Coronary artery (tissue), 2 donors: Measurements from ENCODE around the gene PISD.
"Not testable (repeated sequence)": the region's sequence is repeated elsewhere in the genome, so short reads cannot be mapped to it uniquely, and the experiment has no call there.

ENCODE experiments used
- DNase-seq: peaks from one replicate; pipeline ENCODE4 v3.0.0-alpha.2; 2017; ENCODE audit warnings: low spot score
- H3K27ac ChIP-seq, 2 donors: fragments of 200-600 bp; sonication (generic); one replicate each; pipeline ENCODE4 v1.5.1; 2016 to 2019
- H3K4me3 ChIP-seq: fragments of 200-600 bp; sonication (generic); 2 replicates; pipeline ENCODE4 v1.5.1; 2016; ENCODE audit warnings: mild to moderate bottlenecking, moderate library complexity
- TF ChIP-seq, protein P1 (sequence below): fragments of 200-600 bp; sonication (generic); IDR thresholded peaks from one replicate; pipeline ENCODE4 v1.5.1; 2019; ENCODE audit warnings: antibody characterized with exemption

Gene PISD

DNA sequence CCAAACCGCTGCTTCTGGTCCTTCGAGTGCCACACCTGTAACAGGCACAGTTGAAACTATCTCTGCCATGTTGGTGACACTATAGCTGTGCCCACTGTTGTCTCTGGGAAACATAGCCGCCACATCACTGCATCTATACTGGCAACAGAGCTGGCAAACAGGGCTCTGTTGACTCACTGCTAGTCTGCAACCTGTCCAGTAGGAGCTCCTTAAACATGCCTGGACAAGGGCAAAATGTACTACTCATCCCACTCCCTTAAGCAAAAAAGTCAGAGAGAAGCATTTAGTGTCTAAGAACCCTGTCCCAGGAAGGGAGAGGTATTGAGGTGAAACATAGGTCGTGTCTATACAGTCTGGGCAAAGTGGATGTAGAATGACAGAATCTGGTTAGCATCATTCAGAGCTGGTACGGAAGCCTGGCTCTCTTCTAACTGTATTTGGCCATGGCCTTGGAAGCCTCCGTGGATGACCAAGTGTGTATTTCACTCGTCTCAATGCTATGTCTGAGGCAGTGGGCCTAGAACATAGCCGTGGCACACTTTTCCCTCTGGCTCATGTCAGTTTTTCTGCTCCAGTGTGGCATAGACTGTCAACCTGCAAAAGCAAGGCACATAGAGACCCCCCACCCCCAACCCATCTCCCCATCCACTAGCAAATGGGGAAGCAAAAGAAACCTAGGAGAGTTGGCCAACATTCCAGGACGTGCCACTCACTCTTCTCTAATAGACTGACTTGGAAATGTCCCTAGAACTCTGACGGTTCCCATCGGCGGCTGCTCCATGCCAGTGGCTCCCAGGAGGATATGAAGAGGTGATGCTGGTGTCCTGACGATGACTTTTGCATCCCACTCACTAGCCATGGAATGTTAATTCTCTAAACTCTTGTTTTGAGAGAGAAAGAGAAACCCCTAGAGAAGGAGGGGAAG lies 21.4 kb upstream of the PISD start:
- H3K4me3 ChIP-seq: no peak overlapping the region
- DNase-seq: no peak
- peak overlapping the region; percentile 42 to 74 for H3K27ac ChIP-seq
- TF ChIP-seq, protein P1, sequence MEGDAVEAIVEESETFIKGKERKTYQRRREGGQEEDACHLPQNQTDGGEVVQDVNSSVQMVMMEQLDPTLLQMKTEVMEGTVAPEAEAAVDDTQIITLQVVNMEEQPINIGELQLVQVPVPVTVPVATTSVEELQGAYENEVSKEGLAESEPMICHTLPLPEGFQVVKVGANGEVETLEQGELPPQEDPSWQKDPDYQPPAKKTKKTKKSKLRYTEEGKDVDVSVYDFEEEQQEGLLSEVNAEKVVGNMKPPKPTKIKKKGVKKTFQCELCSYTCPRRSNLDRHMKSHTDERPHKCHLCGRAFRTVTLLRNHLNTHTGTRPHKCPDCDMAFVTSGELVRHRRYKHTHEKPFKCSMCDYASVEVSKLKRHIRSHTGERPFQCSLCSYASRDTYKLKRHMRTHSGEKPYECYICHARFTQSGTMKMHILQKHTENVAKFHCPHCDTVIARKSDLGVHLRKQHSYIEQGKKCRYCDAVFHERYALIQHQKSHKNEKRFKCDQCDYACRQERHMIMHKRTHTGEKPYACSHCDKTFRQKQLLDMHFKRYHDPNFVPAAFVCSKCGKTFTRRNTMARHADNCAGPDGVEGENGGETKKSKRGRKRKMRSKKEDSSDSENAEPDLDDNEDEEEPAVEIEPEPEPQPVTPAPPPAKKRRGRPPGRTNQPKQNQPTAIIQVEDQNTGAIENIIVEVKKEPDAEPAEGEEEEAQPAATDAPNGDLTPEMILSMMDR: no peak

DNA sequence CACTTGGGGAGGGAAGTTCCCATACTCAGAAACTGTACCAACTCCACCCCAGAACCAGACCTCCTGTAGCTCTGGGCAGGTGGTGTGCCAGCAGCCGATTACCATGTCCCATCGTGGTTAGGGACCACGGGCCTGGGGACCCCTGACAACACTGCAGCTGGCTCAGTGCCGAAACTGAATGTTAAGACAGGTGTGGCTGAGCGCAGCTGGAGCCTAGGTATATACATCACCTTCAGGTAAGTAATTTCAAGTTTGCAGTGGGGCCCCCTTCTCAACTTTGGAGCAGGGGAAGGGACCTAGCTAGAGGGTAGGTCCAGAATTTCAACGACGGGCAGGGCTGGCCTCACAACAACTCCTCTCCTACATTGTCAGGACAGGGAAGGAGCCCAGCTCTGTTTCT lies 20.7 kb upstream of the PISD start:
- TF ChIP-seq, protein P1: no peak
- Histone ChIP-seq H3K4me3 (no peak overlapping the region), H3K27ac (peak overlapping the region; percentile 42 to 74)
- no peak for DNase-seq

DNA sequence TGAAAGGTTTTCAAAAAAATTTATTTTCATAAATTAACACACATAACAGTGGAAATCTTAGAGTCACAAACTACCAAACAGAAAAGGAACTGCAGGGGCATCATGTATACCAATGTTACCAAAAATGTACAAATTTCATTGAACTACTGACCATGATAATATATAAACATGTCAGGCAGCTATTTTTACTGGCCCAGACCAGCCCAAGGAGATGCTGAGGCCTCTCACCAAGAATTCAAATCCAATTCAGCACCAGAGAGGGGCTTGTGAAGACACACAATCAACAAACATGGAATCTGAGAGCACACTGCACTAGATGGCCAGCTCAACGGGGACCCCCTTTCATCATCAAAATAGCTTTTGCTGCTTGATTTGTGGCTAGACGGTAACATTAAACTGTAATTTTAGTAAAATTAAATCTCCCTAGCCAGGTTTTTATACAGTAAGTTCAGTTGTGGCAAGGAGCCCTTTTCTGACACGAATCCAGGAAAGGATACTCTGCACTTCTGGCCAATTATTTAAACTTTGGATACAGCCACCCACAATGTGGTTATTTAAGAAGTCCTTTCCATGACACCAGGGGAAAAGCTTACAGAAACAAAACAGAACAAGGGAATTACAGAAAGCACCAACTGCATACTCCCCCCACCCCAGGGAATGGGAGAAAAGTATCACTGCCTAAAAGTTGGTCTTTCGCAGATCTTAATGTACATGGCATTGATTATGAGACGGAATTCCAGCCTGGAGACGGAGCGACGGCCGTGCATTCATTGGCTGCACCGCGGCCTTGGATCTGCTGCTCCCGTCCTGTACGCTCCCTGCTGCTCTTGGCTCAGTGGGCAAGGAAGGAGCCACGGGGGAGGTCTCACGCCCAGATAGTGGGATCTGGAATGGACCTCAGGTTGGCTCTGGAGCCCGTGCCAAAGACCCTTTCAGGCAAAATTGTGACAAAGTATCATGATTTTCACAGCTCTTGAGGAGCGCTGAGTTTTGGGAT lies 19.6 kb upstream of the PISD start:
- TF ChIP-seq, protein P1: no peak
- no peak for DNase-seq
- Histone ChIP-seq H3K4me3 (peak overlapping the region; percentile 35), H3K27ac (peak overlapping the region in 1 of 2 donors; percentile 62)

DNA sequence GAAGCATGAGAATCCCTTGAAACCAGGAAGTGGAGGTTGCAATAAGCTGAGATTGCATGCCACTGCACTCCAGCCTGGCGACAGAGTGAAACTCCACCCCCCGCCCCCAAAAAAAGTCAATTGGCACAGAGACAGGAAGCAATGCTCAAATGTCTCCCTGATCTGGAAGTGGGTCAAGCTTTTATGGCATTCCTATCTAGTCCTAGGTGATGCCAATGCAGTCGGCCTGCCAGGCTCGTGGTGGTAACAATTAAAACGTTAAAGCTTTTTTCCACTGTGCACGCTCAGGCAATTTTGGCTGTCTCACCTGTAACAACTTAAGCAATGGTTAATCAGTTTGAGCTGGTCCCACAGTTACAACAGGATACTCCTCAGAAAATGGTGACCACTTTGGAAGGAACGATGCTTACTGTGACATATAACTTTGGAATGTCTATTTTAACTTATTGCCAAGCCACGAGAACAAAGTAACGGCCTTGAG lies 18.9 kb upstream of the PISD start:
- DNase-seq: no peak
- no peak overlapping the region for H3K4me3 ChIP-seq
- TF ChIP-seq, protein P1: no peak
- peak overlapping the region; percentile 13 to 77 for H3K27ac ChIP-seq

DNA sequence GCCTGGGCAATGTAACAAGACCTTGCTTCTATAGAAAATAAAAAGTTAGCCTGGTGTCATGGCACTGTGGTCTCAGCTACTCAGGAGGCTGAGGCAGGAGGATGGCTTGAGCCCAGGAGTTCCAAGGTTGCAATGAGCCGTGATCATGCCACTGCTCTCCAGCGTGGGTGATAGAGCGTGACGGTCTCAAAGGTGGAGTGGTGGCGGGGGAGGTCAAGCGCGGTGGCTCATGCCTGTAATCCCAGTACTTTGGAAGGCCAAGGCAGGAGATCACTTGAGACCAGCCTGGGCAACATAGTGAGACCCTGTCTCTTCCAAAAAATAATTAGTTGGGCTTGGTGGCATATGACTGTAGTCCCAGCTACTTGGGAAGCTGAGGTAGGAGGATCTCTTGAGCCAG lies 16.7 kb upstream of the PISD start:
- H3K27ac ChIP-seq: no peak overlapping the region
- no peak for DNase-seq
- TF ChIP-seq, protein P1: no peak
- H3K4me3 ChIP-seq: no peak overlapping the region

DNA sequence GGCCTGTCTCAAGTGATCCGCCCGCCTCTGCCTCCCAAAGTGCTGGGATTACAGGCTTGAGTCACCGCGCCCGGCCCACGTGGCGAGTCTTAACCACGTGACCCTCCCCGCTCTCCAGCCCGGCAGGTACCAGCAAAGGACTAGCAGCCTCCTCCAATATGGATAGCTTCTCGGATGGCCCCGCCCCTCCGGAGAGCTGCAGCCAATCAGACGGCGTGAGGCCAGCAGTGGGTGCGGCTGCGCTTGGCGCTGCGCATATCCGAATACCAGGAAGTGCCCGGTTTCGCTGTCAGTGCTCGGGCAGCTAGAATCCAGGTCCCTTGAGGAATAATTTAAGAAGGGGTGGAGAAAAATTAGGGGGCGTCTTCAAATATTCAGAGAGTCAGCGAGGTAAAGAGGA lies 14.7 kb upstream of the PISD start:
- DNase-seq: peak; percentile 95
- H3K27ac ChIP-seq: peak overlapping the region in 1 of 2 donors; percentile 59
- TF ChIP-seq, protein P1: no peak
- peak overlapping the region; percentile 60 for H3K4me3 ChIP-seq

DNA sequence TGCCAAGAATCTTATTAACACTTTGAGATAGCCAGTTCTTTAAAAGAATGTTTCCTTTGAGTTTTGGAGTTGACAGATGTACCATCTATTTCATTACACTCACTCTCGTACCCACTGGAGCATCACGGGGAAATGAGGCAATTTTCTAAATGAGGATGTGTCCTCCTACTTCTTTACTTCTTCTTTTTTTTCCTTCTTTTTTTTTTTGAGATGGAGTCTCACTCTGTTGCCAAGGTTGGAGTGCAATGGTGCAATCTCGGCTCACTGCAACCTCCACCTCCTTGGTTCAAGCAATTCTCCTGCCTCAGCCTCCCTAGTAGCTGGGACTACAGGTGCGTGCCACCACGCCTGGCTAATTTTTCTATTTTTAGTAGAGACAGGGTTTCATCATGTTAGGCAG lies 12.2 kb upstream of the PISD start:
- H3K27ac ChIP-seq, DNase-seq, H3K4me3 ChIP-seq: not testable (repeated sequence)

DNA sequence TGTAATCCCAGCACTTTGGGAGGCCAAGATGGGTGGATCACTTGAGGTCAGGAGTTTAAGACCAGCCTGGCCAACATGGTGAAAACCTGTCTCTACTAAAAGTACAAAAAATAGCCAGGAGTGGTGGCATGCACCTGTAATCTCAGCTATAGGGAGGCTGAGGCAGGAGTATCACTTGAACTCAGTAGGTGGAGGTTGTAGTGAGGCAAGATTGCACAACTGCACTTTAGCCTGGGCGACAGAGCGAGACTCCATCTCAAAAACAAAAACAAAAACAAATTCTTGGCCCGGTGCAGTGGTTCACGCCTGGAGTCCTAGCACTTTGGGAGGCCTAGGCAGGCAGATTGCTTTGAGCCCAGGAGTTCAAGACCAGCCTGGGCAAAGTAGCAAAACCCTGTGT lies 6.8 kb upstream of the PISD start:
- not testable (repeated sequence) for H3K4me3 ChIP-seq

More for the DNA sequence above, 6.8 kb upstream of the PISD start:
- H3K27ac ChIP-seq, DNase-seq: not testable (repeated sequence)
